Adrenal gland (tissue), 12 donors: Measurements from ENCODE around the gene TARDBP. TPM values are rescaled to one million over a fixed set of nuclear protein-coding genes. Genes with fewer than 3 reads are reported as not detected.
"Not testable (repeated sequence)": the region's sequence is repeated elsewhere in the genome, so short reads cannot be mapped to it uniquely, and the experiment has no call there.

ENCODE experiments used
- DNase-seq, 7 donors: peaks; one replicate each; pipeline ENCODE4 v3.0.0-alpha.2; 2019 to 2020
- H3K27ac ChIP-seq, 5 donors: fragments of 200-600 bp; sonication (generic) in 4 of 5; 1 replicate in 3 of 5; 2 replicates in 2 of 5; pipeline versions ENCODE4 v1.5.1 to v1.8.0; 2016 to 2020; ENCODE audit warnings: mild to moderate bottlenecking in 1 of 5
- H3K27me3 ChIP-seq: fragments of 200-600 bp; 2 replicates; pipeline ENCODE4 v1.8.0; 2021
- H3K36me3 ChIP-seq, 2 donors: fragments of 200-600 bp; replicated peaks in 1 of 2; 1 replicate in 1 of 2; 2 replicates in 1 of 2; pipeline versions ENCODE4 v1.5.1 to v1.8.0; 2018 to 2022
- H3K4me1 ChIP-seq, 2 donors: fragments of 200-600 bp; replicated peaks in 1 of 2; 1 replicate in 1 of 2; 2 replicates in 1 of 2; pipeline versions ENCODE4 v1.5.1 to v1.8.0; 2018 to 2021
- H3K4me3 ChIP-seq, 4 donors: fragments of 200-600 bp; sonication (generic) in 3 of 4; one replicate each; pipeline ENCODE4 v1.5.1; 2016 to 2018
- H3K9me3 ChIP-seq, 3 donors: fragments of 200-600 bp; sonication (generic) in 1 of 3; replicated peaks in 1 of 3; 1 replicate in 2 of 3; 2 replicates in 1 of 3; pipeline versions ENCODE4 v1.5.1 to v1.8.0; 2016 to 2021
- CTCF ChIP-seq, 6 experiments: fragments of 450-650 bp in 4 of 6; fragments of 200-600 bp in 2 of 6; sonication (generic) in 1 of 6; IDR thresholded peaks; 1 replicate in 5 of 6; 2 replicates in 1 of 6; pipeline versions ENCODE4 v1.5.1 to v1.8.0; 2016 to 2021; ENCODE audit warnings: antibody characterized with exemption in 6 of 6, mild to moderate bottlenecking in 2 of 6, moderate library complexity in 1 of 6
- POLR2A ChIP-seq, 2 donors: fragments of 450-650 bp; IDR thresholded peaks; one replicate each; pipeline ENCODE4 v1.6.1; 2017; ENCODE audit warnings: antibody characterized with exemption in 2 of 2, mild to moderate bottlenecking in 2 of 2, moderate library complexity in 1 of 2
- WGBS, 4 donors: extraction: QIAGEN DNeasy Blood & Tissue Kit in 2 of 4; methylation state at CpG; one replicate each; pipeline versions ENCODE4 v1.1.5 to v1.1.7; 2013 to 2017; 5-methylcytosine and 5-hydroxymethylcytosine counted together
- intact Hi-C, 2 donors: fragments of 100-400 bp; cut with DNase I; formaldehyde crosslinking; loops; one replicate each; pipeline versions ENCODE4 v1.14.1 to v1.15.0; 2022 to 2023
- polyA plus RNA-seq, 3 donors: library from polyadenylated mRNA; stranded (reverse); fragments of 200-250 nt in 2 of 3; fragments of 350-450 nt in 1 of 3; fragmentation: Illumina TruSeq in 1 of 3; extraction: RNeasy Lipid Tissue Mini Kit (QIAGEN cat#74804) in 1 of 3; gene quantifications; one replicate each; pipeline ENCODE4 v1.2.3, GENCODE V29; 2013 to 2014
- total RNA-seq, 9 donors: library from RNA; depleted of rRNA in 4 of 9; stranded (reverse); fragments of >200 nt in 4 of 9; fragments of 120-200 nt in 1 of 9; fragmentation: NEBNext Ultra II Directional in 1 of 9; extraction: Animal tissue kit (Norgen Biotek cat#: 25700) in 1 of 9; gene quantifications; one replicate each; pipeline versions ENCODE4 v1.1.0 to v1.2.4, GENCODE V29; 2013 to 2023
- donor health status: healthy with polysubstance abuse.
- donor health status: Bipolar disorder and iron deficiency.
- donor health status: DM: yes; HTN: yes; CAD: no.
- donor health status: DM: no; HTN: no; CAD: no.
- donor health status: DM: no; HTN: no; CAD: no.
- donor health status: DM: yes; HTN: yes; CAD: no.

Gene TARDBP
- total and polyA plus RNA-seq, 12 donors = 45.1 to 324 (median 111) TPM

GRCh38 chr1:11061652-11062365, 49.4 kb downstream of the TARDBP start:
- Histone ChIP-seq H3K27me3 (no peaks in the 10 kb centered on the region), H3K27ac (no peak overlapping the region), H3K4me3 (no peak overlapping the region), H3K4me1 (peaks cover 15 to 22% of the 10 kb centered on the region in 2 donors), H3K36me3 (peaks cover 0 to 34% of the 10 kb centered on the region in 2 donors), H3K9me3 (no peaks in the 10 kb centered on the region)
- intact Hi-C loops = no loop called here
- no peak for TF ChIP-seq CTCF (IDR thresholded peaks at IDR 0.05)
- no peak for TF ChIP-seq POLR2A (IDR thresholded peaks at IDR 0.05)
- 69 to 74% (median 72%) methylated on average over 5 of the region's 5 CpGs for WGBS, 4 donors
- DNase-seq = no peak

GRCh38 chr1:11062965-11063401, 50.5 kb downstream of the TARDBP start:
- Histone ChIP-seq H3K4me3 (no peak overlapping the region), H3K27ac (no peak overlapping the region), H3K27me3 (no peaks in the 10 kb centered on the region), H3K9me3 (no peaks in the 10 kb centered on the region), H3K36me3 (peaks cover 0 to 40% of the 10 kb centered on the region in 2 donors), H3K4me1 (peaks cover 15 to 22% of the 10 kb centered on the region in 2 donors)
- intact Hi-C loops = no loop called here
- TF ChIP-seq CTCF (IDR thresholded peaks at IDR 0.05) (no peak), POLR2A (IDR thresholded peaks at IDR 0.05) (no peak)
- no peak for DNase-seq
- WGBS, 4 donors = 79 to 87% (median 81%) methylated on average over 3 of the region's 3 CpGs

- H3K4me3 ChIP-seq, intact Hi-C loops, H3K9me3 ChIP-seq, H3K27ac ChIP-seq, H3K27me3 ChIP-seq, DNase-seq: not testable (repeated sequence)
- H3K4me1 ChIP-seq = peaks cover 10 to 16% of the 10 kb centered on the region in 2 donors
- H3K36me3 ChIP-seq = peaks cover 0 to 51% of the 10 kb centered on the region in 2 donors
- WGBS, 4 donors = 85 to 91% (median 90%) methylated on average over 15 to 18 of the region's 18 CpGs
These were observed 51.6 kb downstream of the TARDBP start for GRCh38 chr1:11063937-11064537.

GRCh38 chr1:11064942-11065341, 52.5 kb downstream of the TARDBP start:
- peaks cover 7 to 11% of the 10 kb centered on the region in 2 donors for H3K4me1 ChIP-seq
- peaks cover 0 to 60% of the 10 kb centered on the region in 2 donors for H3K36me3 ChIP-seq
- no peak for DNase-seq
- no peaks in the 10 kb centered on the region for H3K9me3 ChIP-seq
- H3K27ac ChIP-seq = no peak overlapping the region
- WGBS, 4 donors = 96 to 100% (median 98%) methylated on average over 3 of the region's 3 CpGs
- TF ChIP-seq CTCF (IDR thresholded peaks at IDR 0.05) (no peak), POLR2A (IDR thresholded peaks at IDR 0.05) (no peak)
- H3K27me3 ChIP-seq = no peaks in the 10 kb centered on the region
- intact Hi-C loops = no loop called here
- H3K4me3 ChIP-seq = no peak overlapping the region
